ENCODE data around the gene SLC8A1. TPM values are rescaled to one million over a fixed set of nuclear protein-coding genes. Genes with fewer than 3 reads are reported as not detected.

The SLC8A1 gene
- total RNA-seq, 4 donors from 2014 or later = 2.2 to 45.0 (median 9.6) TPM

DNA sequence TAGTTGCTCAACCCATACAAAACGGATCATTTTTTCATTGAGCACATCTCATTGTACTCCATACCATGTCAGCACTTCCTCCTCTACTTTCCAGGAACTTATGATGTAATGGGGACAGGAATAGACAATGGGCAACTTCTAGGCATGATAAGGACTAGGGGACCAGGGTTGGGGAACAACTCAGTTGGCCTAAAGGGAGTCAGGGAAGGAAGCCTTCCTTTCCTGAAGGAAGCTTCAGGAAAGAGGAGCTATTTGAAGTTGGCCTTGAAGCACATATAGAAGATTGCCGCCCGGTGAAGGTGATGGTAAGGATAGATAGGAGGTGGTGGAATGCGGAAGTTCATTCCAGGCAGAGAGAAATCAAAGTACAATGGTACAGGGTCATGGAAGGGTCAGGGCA lies 283.9 kb downstream of the SLC8A1 start:
- Histone ChIP-seq H3K4me3 (no peak overlapping the region), H3K4me1 (peaks cover 0 to 19% (median 11%) of the 10 kb centered on the region in 3 donors), H3K27ac (no peak overlapping the region), H3K36me3 (no peaks in the 10 kb centered on the region), H3K9me3 (no peaks in the 10 kb centered on the region), H3K27me3 (no peaks in the 10 kb centered on the region)
- intact Hi-C loops (cut with DNase I) = no loop called here
- no peak for DNase-seq
- TF ChIP-seq POLR2A (IDR thresholded peaks at IDR 0.05) = no peak
- TF ChIP-seq, protein P1, sequence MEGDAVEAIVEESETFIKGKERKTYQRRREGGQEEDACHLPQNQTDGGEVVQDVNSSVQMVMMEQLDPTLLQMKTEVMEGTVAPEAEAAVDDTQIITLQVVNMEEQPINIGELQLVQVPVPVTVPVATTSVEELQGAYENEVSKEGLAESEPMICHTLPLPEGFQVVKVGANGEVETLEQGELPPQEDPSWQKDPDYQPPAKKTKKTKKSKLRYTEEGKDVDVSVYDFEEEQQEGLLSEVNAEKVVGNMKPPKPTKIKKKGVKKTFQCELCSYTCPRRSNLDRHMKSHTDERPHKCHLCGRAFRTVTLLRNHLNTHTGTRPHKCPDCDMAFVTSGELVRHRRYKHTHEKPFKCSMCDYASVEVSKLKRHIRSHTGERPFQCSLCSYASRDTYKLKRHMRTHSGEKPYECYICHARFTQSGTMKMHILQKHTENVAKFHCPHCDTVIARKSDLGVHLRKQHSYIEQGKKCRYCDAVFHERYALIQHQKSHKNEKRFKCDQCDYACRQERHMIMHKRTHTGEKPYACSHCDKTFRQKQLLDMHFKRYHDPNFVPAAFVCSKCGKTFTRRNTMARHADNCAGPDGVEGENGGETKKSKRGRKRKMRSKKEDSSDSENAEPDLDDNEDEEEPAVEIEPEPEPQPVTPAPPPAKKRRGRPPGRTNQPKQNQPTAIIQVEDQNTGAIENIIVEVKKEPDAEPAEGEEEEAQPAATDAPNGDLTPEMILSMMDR (IDR thresholded peaks at IDR 0.05) = no peak
- 75 to 77% methylated on average over 4 of the region's 4 CpGs for WGBS, 2 donors

DNA sequence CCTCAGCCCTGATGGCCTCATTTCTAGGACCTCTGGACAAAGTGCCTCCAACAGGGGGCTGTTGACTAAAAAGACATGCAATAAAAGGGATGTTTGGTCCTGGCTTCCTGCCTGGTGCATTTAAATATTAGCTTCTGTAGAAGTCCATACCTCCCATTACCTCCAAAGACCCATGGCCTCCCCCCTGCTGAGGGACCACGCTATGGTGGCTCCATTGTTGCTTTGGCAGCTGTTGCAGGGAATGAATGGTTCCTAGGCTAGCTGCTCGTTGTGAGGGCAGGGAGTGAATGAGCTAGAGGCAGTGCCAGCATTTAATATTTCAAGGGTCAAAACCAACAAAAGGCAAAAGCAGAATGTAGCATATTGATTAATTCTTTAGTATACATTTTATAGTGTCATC lies 285.9 kb downstream of the SLC8A1 start:
- no peaks in the 10 kb centered on the region for H3K36me3 ChIP-seq
- intact Hi-C loops (cut with DNase I) = no loop called here
- WGBS, 2 donors = 32 to 50% methylated on average over 2 of the region's 2 CpGs
- no peak overlapping the region for H3K4me3 ChIP-seq
- H3K4me1 ChIP-seq = peaks cover 0 to 19% (median 11%) of the 10 kb centered on the region in 3 donors
- no peaks in the 10 kb centered on the region for H3K9me3 ChIP-seq
- no peak for DNase-seq
- H3K27me3 ChIP-seq = no peaks in the 10 kb centered on the region
- TF ChIP-seq POLR2A (IDR thresholded peaks at IDR 0.05) = no peak
- TF ChIP-seq, protein P1 (IDR thresholded peaks at IDR 0.05) = no peak
- peak overlapping the region in 2 of 4 donors; percentile 7 to 49 for H3K27ac ChIP-seq

DNA sequence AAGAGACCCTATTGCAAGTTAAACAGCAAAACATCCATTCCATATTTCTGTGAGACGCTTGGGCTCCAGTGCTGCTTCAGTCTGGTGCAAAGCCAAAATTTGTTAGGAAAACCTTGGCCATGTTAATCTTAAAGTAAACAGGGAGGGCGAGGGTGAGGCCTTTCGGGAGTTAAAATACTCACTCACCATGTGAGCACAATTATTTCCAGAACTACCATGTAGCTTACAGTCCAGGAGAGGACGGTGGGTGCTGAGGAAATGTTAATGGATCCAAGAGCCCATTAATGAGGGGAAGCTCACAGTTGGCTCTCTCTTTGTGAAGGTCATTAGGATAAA lies 286.4 kb downstream of the SLC8A1 start:
- WGBS, 2 donors = 26 to 40% methylated on average over 3 to 4 of the region's 4 CpGs
- H3K9me3 ChIP-seq = no peaks in the 10 kb centered on the region
- TF ChIP-seq, protein P1 (IDR thresholded peaks at IDR 0.05) = no peak
- no peak for TF ChIP-seq POLR2A (IDR thresholded peaks at IDR 0.05)
- H3K27me3 ChIP-seq = no peaks in the 10 kb centered on the region
- DNase-seq = no peak
- intact Hi-C loops (cut with DNase I) = no loop called here
- H3K4me3 ChIP-seq = peak overlapping the region in 1 of 4 donors; percentile 18
- H3K4me1 ChIP-seq = peaks cover 0 to 19% (median 11%) of the 10 kb centered on the region in 3 donors
- no peaks in the 10 kb centered on the region for H3K36me3 ChIP-seq
- H3K27ac ChIP-seq = peak overlapping the region in 2 of 4 donors; percentile 7 to 49

DNA sequence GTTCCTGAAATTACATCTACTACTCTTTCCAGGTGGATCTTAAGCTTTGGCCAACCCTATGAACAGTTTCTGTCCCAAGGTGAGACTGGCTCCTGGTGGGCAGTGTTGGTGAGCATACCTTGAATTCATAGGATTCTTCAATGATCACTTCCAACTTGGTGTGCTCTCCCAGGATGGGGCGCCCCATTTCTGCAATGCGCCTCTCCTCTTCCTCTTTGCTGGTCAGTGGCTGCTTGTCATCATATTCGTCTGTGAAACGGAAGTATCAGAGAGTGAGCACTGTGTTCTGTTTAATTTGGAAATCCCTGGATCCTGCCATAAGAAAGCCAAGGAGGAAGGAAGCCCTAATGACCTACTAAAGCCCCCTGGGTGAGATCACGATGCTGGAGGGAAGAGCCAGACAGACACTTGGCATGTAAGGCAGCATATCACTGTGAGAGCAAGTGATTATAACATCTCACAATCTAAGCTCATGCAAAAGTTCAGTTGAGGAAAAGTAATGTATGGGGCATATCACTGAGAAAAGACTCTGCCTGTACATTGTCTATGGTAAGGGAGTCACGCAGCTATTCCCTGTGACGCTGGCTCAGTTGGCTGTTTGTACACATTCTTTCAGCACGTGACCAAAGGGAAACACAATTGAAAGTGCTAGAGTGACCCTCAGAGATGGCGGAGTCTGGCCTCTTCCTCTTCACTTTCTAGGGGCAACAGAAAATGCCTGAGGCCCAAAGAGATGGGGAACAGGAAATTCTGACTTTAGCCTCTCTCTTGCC lies 287.0 kb downstream of the SLC8A1 start:
- Histone ChIP-seq H3K36me3 (no peaks in the 10 kb centered on the region), H3K4me3 (peak overlapping the region in 1 of 4 donors; percentile 18), H3K4me1 (peaks cover 0 to 19% (median 11%) of the 10 kb centered on the region in 3 donors), H3K9me3 (no peaks in the 10 kb centered on the region), H3K27ac (peak overlapping the region in 2 of 4 donors; percentile 7 to 49), H3K27me3 (no peaks in the 10 kb centered on the region)
- DNase-seq = no peak
- TF ChIP-seq, protein P1 (IDR thresholded peaks at IDR 0.05) = no peak
- TF ChIP-seq POLR2A (IDR thresholded peaks at IDR 0.05) = no peak
- intact Hi-C loops (cut with DNase I) = no loop called here
- WGBS, 2 donors = 42 to 64% methylated on average over 8 to 9 of the region's 9 CpGs

DNA sequence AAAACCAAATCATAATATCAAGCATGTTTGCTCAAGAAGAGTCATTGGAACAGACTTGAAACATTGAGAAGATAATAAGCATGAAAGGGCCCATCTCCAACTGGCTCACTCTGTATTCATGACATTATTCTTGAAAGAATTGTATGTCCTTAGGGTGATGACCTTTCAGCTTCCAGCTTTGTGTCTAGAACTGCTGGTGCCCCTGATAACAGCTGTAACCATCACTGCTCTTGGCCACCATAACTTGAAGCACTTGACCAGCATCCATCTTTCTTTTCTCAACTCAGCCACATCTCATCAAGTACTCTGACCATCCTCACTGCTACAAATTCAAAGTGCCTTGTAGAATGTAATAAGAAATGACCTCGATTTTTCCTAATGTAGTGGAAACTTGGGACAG lies 289.9 kb downstream of the SLC8A1 start:
- intact Hi-C loops (cut with DNase I) = no loop called here
- WGBS, 2 donors = 27 to 38% methylated on average over 1 of the region's 1 CpG

More for the DNA sequence above, 289.9 kb downstream of the SLC8A1 start:
- Histone ChIP-seq H3K9me3 (no peaks in the 10 kb centered on the region), H3K4me3 (no peak overlapping the region), H3K27ac (no peak overlapping the region), H3K27me3 (no peaks in the 10 kb centered on the region), H3K36me3 (no peaks in the 10 kb centered on the region), H3K4me1 (peaks cover 0 to 19% (median 11%) of the 10 kb centered on the region in 3 donors)
- DNase-seq = no peak
- no peak for TF ChIP-seq POLR2A (IDR thresholded peaks at IDR 0.05)
- TF ChIP-seq, protein P1 (IDR thresholded peaks at IDR 0.05) = no peak
